ENCODE measurements around the gene BCL2.
"Not testable (repeated sequence)": the region's sequence is repeated elsewhere in the genome, so short reads cannot be mapped to it uniquely, and the experiment has no call there.

BCL2 gene

GRCh38 chr18:63319383-63320122 lies at the start of gene BCL2:
Gene BCL2 (minus strand): TSS chr18:63319769.
- peak; percentile 68 for DNase-seq

- DNase-seq, result no peak
These were observed 49.0 kb upstream of the BCL2 start for GRCh38 chr18:63368611-63369010.

- DNase-seq, result peak; percentile 99
These were observed 47.7 kb upstream of the BCL2 start, which contains the start of gene KDSR for GRCh38 chr18:63367053-63367953. Gene KDSR (minus strand): TSS chr18:63367206. CDS start chr18:63367118, 88 bp downstream.

GRCh38 chr18:63366213-63367052 lies 46.9 kb upstream of the BCL2 start:
- DNase-seq, result no peak

GRCh38 chr18:63365876-63366212 lies 46.3 kb upstream of the BCL2 start:
- DNase-seq, result no peak

- DNase-seq, result no peak
These were observed 44.4 kb upstream of the BCL2 start for GRCh38 chr18:63363951-63364350.

- not testable (repeated sequence) for DNase-seq
These were observed 43.9 kb upstream of the BCL2 start for GRCh38 chr18:63363420-63363819.

- DNase-seq, result no peak
These were observed 36.8 kb upstream of the BCL2 start for GRCh38 chr18:63356272-63356896.

- DNase-seq, result no peak
These were observed 30.7 kb upstream of the BCL2 start for GRCh38 chr18:63350230-63350629.

- no peak for DNase-seq
These were observed 29.1 kb upstream of the BCL2 start for GRCh38 chr18:63348508-63349136.

GRCh38 chr18:63346480-63347183 lies 27.1 kb upstream of the BCL2 start:
- no peak for DNase-seq

- DNase-seq, result no peak
These were observed 26.5 kb upstream of the BCL2 start for GRCh38 chr18:63346031-63346430.

GRCh38 chr18:63344918-63345317 lies 25.3 kb upstream of the BCL2 start:
- DNase-seq, result no peak

GRCh38 chr18:63344263-63344662 lies 24.7 kb upstream of the BCL2 start:
- DNase-seq, result no peak

GRCh38 chr18:63342206-63342605 lies 22.6 kb upstream of the BCL2 start:
- no peak for DNase-seq

GRCh38 chr18:63339920-63340484 lies 20.4 kb upstream of the BCL2 start:
- peak; percentile 32 for DNase-seq

GRCh38 chr18:63336366-63337099 lies 17.0 kb upstream of the BCL2 start:
- no peak for DNase-seq

- DNase-seq, result no peak
These were observed 11.5 kb upstream of the BCL2 start for GRCh38 chr18:63331105-63331504.

GRCh38 chr18:63329431-63330145 lies 10.0 kb upstream of the BCL2 start:
- DNase-seq, result no peak

- DNase-seq, result no peak
These were observed 6.4 kb upstream of the BCL2 start for GRCh38 chr18:63326011-63326410.
